Neural crest cell (in vitro differentiated cells): ENCODE measurements around the gene LPCAT3. TPM values are rescaled to one million over a fixed set of nuclear protein-coding genes. Genes with fewer than 3 reads are reported as not detected.
"Not testable (repeated sequence)": the region's sequence is repeated elsewhere in the genome, so short reads cannot be mapped to it uniquely, and the experiment has no call there.

Experiments
- DNase-seq: peaks from one replicate; pipeline ENCODE4 v3.0.0; 2021; ENCODE audit warnings: low read depth, mixed read lengths, low spot score
- H3K27ac Mint-ChIP-seq: one replicate; pipeline ENCODE4 v1.8.0; 2021; ENCODE audit warnings: mild to moderate bottlenecking, mixed read lengths; ENCODE audit not compliant: unreplicated experiment
- H3K27me3 Mint-ChIP-seq: 2 replicates; pipeline ENCODE4 v1.8.0; 2021; ENCODE audit warnings: low read depth, mild to moderate bottlenecking, mixed read lengths
- H3K36me3 Mint-ChIP-seq: 2 replicates; pipeline ENCODE4 v1.8.0; 2021; ENCODE audit warnings: low read depth, mild to moderate bottlenecking, mixed read lengths
- H3K4me1 Mint-ChIP-seq: 2 replicates; pipeline ENCODE4 v1.8.0; 2021; ENCODE audit warnings: mixed read lengths
- H3K4me3 Mint-ChIP-seq: one replicate; pipeline ENCODE4 v1.8.0; 2021; ENCODE audit warnings: mild to moderate bottlenecking, mixed read lengths
- H3K9me3 Mint-ChIP-seq: 2 replicates; pipeline ENCODE4 v1.8.0; 2021; ENCODE audit warnings: mixed read lengths
- total RNA-seq: library from RNA; stranded (reverse); gene quantifications from 2 replicates; pipeline ENCODE4 v1.2.1, GENCODE V29; 2021
- TF ChIP-seq, protein P1 (sequence below): fragments of 200-600 bp; sonication (generic); conservative IDR thresholded peaks from 2 replicates; pipeline ENCODE4 v1.5.0; 2021; ENCODE audit warnings: antibody characterized with exemption, mild to moderate bottlenecking

The LPCAT3 gene
- total RNA-seq, 1 donor from 2014 or later, result 32.8 TPM

DNA sequence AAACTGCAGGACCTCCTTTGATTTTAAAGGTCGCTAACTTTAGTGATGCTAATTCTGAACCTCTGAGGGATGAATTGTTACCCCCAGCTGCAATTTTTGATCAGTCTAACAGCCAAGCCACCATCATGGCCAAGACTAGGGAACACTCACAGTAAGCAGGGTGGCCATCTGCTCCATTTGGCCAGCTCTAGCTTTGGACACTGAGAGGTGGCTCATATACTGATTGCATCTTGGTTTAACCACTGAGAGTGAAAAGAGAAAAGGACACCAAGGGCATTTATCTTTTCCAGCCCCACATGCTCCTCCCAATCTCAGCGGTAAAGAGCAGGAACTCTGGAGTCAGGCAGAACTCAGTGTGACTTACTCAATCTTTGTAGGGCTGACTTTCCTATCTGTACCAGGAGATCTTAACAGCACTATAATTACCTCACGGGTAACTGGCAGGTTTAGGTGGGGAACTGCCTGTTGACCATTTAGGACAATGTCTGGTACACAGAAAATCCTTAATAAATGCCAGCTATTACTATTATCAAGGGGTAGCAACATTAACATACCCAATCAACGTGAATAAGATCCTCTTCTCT is 6.2 kb downstream of the LPCAT3 start:
- Mint-ChIP-seq H3K4me3 (no peak overlapping the region), H3K4me1 (peaks cover 13% of the 10 kb centered on the region)

DNA sequence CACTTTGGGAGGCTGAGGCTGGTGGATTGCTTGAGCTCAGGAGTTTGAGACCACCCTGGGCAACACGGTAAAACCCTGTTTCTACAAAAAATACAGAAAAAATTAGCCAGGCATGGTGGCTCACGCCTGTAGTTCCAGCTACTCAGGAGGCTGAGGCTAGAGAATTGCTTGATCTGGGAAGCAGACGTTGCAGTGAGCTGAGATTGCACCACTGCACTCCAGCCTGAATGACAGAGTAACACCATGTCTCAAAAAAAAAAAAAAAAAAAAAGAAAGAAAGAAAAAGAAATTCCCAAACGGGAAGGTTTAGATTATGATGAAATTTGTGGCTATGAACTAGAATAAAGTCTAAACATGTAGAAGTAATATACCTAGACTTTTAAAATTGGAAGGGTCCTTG is 6.9 kb downstream of the LPCAT3 start:
- H3K4me1 Mint-ChIP-seq, H3K4me3 Mint-ChIP-seq, H3K9me3 Mint-ChIP-seq, H3K27me3 Mint-ChIP-seq, DNase-seq, H3K27ac Mint-ChIP-seq, H3K36me3 Mint-ChIP-seq: not testable (repeated sequence)

More for the DNA sequence above, 6.2 kb downstream of the LPCAT3 start:
- Mint-ChIP-seq H3K27me3 (no peaks in the 10 kb centered on the region), H3K9me3 (no peaks in the 10 kb centered on the region), H3K27ac (no peak overlapping the region), H3K36me3 (no peaks in the 10 kb centered on the region)
- DNase-seq, result no peak
- TF ChIP-seq, protein P1, sequence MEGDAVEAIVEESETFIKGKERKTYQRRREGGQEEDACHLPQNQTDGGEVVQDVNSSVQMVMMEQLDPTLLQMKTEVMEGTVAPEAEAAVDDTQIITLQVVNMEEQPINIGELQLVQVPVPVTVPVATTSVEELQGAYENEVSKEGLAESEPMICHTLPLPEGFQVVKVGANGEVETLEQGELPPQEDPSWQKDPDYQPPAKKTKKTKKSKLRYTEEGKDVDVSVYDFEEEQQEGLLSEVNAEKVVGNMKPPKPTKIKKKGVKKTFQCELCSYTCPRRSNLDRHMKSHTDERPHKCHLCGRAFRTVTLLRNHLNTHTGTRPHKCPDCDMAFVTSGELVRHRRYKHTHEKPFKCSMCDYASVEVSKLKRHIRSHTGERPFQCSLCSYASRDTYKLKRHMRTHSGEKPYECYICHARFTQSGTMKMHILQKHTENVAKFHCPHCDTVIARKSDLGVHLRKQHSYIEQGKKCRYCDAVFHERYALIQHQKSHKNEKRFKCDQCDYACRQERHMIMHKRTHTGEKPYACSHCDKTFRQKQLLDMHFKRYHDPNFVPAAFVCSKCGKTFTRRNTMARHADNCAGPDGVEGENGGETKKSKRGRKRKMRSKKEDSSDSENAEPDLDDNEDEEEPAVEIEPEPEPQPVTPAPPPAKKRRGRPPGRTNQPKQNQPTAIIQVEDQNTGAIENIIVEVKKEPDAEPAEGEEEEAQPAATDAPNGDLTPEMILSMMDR, result no peak

GRCh38 chr12:7009512-7009911 is 8.8 kb downstream of the LPCAT3 start:
- H3K36me3 Mint-ChIP-seq, result no peaks in the 10 kb centered on the region
- H3K4me1 Mint-ChIP-seq, result no peaks in the 10 kb centered on the region
- TF ChIP-seq, protein P1, result no peak
- no peaks in the 10 kb centered on the region for H3K27me3 Mint-ChIP-seq
- DNase-seq, result no peak
- no peaks in the 10 kb centered on the region for H3K9me3 Mint-ChIP-seq
- no peak overlapping the region for H3K4me3 Mint-ChIP-seq
- no peak overlapping the region for H3K27ac Mint-ChIP-seq

- Mint-ChIP-seq H3K27me3 (no peaks in the 10 kb centered on the region), H3K4me3 (no peak overlapping the region), H3K36me3 (no peaks in the 10 kb centered on the region), H3K9me3 (no peaks in the 10 kb centered on the region), H3K27ac (no peak overlapping the region), H3K4me1 (no peaks in the 10 kb centered on the region)
- DNase-seq, result no peak
- TF ChIP-seq, protein P1, result no peak
Observed at GRCh38 chr12:7008864-7009263, 9.4 kb downstream of the LPCAT3 start.

DNA sequence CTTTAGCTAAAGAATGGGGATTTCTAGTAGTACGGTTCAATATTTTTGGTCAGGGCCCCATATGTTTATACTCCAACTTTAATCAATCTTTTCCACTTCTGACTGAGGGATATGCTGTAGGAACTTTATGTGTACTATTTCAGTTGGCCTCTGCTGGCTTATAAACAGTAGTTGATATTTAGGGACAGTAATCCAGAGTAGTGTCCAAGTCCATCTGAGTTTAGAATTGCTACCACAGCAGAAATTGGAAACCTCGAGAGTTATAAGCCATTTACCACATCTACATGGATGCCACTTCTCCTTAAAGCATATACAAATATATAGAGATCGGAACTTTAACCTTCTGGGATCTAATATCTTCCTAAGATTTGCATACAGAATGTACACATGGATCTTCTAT is 11.6 kb downstream of the LPCAT3 start:
- no peaks in the 10 kb centered on the region for H3K4me1 Mint-ChIP-seq

GRCh38 chr12:7005311-7005710 is 13.0 kb downstream of the LPCAT3 start:
- Mint-ChIP-seq H3K27ac (no peak overlapping the region), H3K4me1 (no peaks in the 10 kb centered on the region), H3K4me3 (no peak overlapping the region), H3K36me3 (no peaks in the 10 kb centered on the region), H3K9me3 (no peaks in the 10 kb centered on the region), H3K27me3 (no peaks in the 10 kb centered on the region)
- TF ChIP-seq, protein P1, result no peak
- no peak for DNase-seq

More for the DNA sequence above, 11.6 kb downstream of the LPCAT3 start:
- no peaks in the 10 kb centered on the region for H3K27me3 Mint-ChIP-seq
- no peak overlapping the region for H3K4me3 Mint-ChIP-seq
- no peak overlapping the region for H3K27ac Mint-ChIP-seq
- DNase-seq, result no peak
- TF ChIP-seq, protein P1, result no peak
- no peaks in the 10 kb centered on the region for H3K36me3 Mint-ChIP-seq
- H3K9me3 Mint-ChIP-seq, result no peaks in the 10 kb centered on the region
